H54 (cell line): ENCODE data around the gene UQCC2.

Experiments
- DNase-seq: peaks from one replicate; pipeline ENCODE4 v3.0.0; 2011; ENCODE audit warnings: low spot score, mixed read lengths; ENCODE audit not compliant: insufficient read length
- FAIRE-seq: peaks from 3 replicates; lab custom pipeline; 2011; peaks lifted over from hg19 to GRCh38; lab: Jason Lieb, UNC
- POLR2A ChIP-seq: IDR thresholded peaks from 2 replicates; pipeline ENCODE4 v1.6.1; 2011; ENCODE audit warnings: low read depth, mild to moderate bottlenecking, low read length

Gene UQCC2

DNA sequence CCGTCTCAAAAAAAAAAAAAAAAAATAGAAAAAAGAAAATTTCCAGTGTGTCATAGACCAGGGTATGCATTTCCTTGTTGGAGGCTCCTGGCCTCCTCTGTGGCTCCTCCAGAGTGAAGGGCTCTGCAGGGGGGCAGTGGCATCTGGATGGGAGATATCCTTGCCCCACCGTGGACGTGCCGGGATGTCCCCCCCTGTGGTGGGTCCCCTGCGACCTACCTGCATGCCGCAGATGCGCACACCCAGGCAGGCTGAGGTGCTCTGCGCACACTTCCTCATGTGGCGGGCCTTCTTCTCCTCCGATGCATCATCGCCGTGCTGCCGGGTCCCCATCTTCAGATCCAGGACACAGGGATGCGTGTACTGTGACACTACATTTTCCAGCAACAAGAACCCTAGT lies 13.7 kb upstream of the UQCC2 start:
- FAIRE-seq (no peak), DNase-seq (no peak)
- no peak for TF ChIP-seq POLR2A

DNA sequence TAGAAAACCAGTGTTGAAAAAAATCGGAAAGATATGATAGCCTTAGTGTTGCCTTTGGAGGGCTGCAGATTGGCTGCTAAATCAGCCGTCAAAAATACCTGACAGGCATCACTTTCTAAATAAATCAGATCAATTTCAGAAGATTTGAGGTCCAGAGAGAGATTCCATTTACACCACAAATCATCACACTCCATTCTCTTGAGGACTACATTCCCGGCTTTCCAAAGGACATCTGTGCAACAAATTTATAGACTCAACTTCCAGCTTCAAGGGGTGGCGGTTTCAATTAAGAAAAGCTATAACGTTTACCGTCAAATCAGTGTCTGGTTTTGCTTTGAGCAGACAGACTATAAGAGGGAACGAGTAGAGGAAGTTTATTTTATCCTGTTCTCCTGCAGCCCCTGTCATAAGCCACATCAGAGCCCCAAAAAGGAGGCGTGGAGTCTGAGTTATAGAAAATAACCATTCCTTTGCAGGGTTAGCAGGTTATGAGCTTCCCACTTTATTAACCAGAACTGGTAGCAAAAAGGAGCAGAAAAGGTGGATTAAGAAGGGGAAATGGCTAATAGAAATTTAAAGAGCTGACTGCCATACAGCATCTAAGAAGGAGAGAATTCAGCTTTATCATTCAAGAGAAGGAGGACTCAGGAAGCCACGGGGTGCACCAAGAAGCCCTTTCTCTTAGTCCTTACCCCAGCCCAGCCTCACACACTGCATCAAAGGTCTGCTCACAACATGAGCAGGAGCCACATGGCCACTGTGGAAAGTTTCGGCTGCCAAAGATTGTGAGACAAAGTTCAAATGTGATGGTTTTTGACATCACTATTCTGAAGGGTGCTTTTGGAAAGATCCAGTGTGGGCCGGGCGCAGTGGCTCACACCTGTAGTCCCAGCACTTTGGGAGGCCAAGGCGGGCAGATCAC lies 12.9 kb upstream of the UQCC2 start:
- DNase-seq (no peak), FAIRE-seq (no peak)
- no peak for TF ChIP-seq POLR2A

DNA sequence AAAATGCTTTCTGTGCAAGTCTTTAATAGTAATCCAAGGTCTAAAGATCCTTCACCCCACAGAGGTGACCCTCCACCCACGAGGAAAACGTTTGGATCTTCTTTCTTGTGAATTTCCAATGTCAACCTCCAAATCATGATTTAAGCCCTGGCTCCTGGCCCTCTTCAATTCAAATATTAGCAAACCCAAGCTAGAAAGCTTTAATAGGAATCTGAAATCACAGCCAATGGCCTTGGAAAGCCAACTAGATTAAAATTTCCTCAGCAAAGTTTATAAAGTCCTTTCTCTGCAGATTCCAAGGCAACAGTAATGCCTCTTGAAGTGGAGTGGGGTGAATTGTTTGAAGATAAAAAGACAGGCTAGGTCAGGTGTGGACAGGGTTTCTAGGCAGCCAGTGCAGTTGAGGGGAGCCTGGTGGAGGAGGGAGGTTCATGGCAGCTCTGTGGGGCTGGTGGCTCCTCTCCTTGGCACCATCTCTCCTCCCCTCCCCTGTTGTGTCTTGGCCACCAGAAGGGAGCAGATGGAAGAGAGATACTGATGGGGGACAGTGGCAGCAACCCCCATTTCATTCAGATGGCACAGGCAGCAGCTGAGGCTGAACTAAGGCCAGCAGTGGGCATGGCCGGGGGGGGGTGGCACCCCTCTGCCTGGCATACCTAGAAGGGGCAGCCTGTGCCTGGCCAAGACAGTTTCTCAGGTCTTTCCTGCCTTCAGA lies 12.0 kb upstream of the UQCC2 start:
- FAIRE-seq (no peak), DNase-seq (no peak)
- TF ChIP-seq POLR2A = no peak

DNA sequence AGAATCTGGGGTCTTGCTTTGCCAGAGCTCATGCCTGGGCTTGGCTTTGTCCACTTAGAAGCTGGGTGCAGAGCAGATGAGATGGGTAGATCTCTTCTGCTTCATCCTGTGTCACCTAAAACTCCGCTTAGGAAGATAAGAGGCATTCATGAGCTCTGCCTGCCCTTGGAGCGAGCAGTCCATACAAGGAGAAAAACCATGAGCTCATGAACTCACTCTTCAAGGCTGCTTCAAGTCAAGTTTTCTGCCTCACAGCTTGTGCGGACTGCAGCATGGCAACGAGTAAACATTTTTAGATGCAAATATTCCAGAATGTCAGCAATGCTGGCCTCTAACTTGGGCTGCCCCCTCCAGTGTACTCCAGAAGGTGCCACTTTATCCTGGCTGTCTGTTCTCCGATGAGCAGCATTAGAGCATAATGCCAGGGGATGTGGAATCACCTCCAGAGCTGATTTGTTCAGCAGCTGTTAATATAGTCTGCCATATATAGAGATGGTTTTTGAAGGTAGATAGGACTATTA lies 10.7 kb upstream of the UQCC2 start:
- DNase-seq (no peak), FAIRE-seq (no peak)
- no peak for TF ChIP-seq POLR2A

DNA sequence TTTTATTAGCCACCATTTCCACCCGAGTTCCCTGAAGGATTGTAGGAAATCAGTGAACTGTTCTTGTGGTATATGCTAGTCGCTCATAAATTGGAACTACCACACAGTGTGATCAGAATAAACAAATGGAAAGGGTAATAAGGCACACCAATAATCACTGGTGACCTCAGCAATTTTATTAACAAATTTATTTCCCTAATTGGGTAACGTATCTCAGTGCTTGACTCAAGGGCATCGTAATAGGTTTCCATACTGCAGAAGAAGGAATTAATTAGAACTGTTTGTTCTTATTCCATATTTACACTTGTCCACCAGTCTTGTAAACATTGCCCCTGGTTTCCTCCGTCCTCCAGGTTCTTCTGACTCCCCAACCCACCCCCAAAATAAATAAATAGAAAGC lies 10.0 kb upstream of the UQCC2 start:
- FAIRE-seq = no peak
- no peak for TF ChIP-seq POLR2A
- no peak for DNase-seq

DNA sequence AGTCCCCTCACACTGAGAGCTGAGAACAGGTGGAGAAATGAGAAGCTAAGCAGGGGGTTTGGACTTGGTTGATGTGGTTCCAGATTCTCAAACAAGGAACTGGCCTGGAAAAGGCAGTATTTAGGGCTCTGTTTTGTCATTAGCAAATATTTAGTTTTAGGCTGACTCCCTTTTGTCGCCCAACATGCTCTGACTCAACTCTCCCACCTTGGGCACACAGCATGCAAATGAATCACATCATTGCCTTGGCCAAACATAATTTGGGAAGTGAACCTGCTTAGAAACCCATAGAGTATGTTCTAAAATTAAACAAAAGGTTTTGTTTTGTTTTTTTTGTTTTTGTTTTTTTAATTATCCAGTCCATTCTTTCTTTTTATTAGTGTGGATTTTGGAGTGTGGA lies 9.5 kb upstream of the UQCC2 start:
- no peak for TF ChIP-seq POLR2A
- no peak for FAIRE-seq
- DNase-seq = no peak

DNA sequence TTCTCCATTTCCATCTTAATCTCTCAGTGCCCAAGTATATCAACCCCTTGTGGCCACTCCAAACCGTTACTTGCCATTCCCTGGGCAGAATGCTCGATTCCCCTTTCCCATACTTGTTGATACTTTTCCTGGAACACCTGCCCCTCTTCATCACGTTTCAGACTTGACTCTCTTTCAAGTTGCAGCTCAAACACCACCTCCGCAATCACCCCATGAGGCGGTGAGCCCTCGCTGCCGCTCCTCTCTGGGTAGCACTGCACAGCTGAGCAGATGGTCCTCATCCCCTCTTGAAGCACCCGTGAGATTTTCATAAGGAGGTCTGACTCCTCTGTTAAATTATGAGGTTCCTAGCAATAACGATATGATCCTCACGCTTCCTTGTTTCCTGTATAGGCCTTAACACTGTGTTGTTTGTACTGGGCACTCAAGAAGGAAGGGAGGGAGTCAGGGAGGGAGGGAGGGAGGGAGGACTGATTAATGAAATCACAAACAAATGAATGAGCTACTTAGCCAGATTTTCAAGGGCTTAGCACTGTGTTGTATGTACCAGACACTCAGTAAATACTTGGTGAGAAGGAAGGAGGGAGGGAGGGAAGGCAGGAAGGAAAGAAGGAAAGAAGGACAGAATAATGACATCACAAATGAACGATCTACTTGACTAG lies 8.0 kb upstream of the UQCC2 start:
- TF ChIP-seq POLR2A = no peak
- no peak for FAIRE-seq
- DNase-seq = no peak

DNA sequence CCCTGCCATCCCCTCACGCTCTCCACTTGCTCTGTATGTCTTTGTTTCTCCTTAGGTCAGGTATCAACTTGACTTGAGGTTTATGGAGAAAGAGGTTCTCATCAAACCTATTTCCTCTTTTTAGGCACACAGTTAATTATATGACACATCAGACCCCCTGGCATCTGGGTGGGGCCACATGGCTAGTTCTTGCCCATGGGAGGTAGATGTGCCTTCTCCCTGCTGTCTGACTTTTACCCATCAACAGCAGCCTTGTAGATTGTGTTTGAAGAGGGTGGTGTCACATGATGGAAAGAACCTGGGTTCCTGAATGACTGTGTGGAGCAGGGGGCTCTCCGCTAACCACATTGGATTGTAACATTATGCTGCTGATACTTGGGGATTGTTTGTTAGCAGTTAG lies 7.2 kb upstream of the UQCC2 start:
- no peak for TF ChIP-seq POLR2A
- DNase-seq (no peak), FAIRE-seq (no peak)

DNA sequence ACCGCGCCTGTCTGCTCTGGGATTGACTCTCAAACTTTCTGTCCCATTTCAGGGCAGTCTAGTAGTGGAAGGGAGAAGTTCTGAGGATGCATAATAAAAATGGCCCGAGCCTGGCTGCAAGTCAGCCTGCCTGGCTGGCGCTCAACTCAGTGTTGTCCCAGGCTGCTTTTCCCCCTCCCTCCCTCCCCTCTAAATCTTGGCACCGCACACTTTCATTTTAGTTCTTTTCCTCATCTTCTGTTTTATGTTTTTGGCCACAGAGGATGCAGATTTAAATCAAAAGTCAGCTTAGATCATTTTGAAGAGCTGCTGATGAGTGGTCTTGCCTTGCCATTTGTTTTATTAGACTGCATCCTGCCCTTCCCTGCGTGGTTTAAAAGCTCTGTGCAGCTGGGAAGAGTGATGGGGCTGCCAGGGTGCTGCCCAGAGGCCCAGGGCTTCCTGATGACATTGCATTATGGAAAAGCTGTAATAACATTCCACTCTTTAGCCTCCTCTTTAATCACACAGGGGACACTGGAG lies 6.5 kb upstream of the UQCC2 start:
- FAIRE-seq (no peak), DNase-seq (no peak)
- no peak for TF ChIP-seq POLR2A

DNA sequence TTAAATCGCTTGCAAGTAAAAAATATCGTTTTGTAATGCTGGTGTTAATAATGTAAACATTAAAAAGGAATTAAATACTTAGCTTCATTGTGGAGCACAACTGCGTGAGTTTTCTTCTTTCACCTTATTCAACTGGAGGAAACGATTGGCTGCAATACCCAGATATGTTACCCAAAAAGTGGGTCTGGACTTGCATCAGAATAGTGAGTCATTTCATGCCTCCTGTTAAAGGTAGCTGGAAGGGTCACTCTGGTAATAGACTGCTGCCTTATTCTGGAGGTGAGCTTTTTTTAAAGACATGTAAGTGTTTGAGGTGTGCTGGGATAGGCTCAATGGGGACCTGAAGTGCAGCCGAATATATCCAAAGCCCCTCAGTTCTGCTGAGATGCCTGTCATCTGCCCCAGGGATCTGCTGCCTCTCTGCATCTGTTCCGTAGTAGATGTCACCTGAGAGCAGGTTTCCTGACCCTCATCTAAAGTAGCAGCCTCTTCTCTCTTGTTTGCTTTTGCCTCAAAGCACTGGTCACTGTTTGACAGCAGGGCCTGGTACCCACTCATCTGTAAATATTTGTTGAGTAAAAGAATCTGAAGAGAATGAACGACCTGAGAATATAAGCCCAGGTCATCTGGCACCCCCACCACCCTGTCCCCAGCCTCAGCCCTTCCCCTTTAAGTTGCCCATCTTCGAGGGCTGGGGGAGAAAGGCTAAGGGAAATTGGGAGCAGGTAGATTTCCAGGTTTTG lies 5.6 kb upstream of the UQCC2 start:
- TF ChIP-seq POLR2A = no peak
- DNase-seq = no peak

DNA sequence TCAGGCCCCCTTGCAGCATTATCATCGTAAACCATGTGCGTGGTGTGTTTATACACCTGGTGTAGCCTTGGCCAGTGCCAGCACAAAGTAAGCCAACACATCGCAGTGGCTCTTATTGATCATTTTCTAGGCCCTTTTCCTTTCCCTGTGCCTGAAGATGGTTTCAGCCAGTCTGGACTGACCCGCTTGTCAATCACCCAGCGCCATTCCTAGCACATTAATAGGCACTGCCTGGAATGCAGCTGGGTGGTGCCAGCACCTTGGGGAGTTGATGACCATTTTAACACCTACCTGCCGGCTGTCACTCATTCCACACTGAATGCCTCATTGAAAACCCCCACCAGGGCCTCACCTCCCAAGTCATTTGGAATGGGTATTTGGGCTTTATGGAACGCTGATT lies 4.9 kb upstream of the UQCC2 start:
- TF ChIP-seq POLR2A = no peak
- no peak for DNase-seq
- FAIRE-seq = no peak

More for the DNA sequence above, 5.6 kb upstream of the UQCC2 start:
- no peak for FAIRE-seq

DNA sequence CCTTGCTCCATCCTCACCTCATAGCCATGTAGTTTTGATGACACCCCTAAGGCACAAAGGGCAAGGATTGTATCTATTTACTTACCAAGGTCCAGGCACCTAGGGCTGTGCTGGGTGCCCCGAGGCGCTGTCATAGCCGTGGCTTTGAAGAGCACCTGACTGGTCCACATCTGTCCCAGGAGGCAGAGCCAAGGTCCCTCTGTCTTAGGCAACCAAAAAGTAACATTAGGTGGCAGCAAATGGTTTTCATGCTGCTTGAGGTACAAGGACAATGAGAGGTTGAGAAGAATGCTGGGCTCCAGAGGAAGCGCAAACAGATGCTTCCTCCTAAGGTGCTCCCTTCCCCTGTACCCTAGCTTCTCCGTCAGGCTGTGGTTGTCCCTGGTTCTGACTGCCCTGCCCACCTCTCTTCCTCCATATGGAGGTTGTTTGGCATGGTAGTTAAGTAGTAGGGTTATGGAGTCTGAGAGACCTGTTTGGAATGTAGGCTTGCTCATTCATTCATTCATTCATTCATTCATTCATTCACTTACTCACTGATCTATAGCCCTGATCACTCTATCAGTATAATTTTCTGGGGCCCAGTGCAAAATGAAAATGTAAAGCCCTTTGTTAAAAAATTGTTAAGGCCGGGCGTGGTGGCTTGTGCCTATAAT lies 3.0 kb upstream of the UQCC2 start:
- FAIRE-seq (no peak), DNase-seq (no peak)
- TF ChIP-seq POLR2A = no peak
